Uterus (tissue), 2 donors: ENCODE data around the gene RIMS4.

Source experiments
- CTCF ChIP-seq, 4 experiments: fragments of 200-600 bp in 2 of 4; fragments of 450-650 bp in 2 of 4; sonication (generic) in 2 of 4; IDR thresholded peaks; one replicate each; pipeline ENCODE4 v1.5.1; 2016 to 2019; ENCODE audit warnings: antibody characterized with exemption in 4 of 4, mild to moderate bottlenecking in 2 of 4, moderate library complexity in 1 of 4
- POLR2A ChIP-seq, 2 donors: fragments of 450-650 bp; IDR thresholded peaks; one replicate each; pipeline ENCODE4 v1.6.1; 2016; ENCODE audit warnings: antibody characterized with exemption in 2 of 2, mild to moderate bottlenecking in 1 of 2, moderate library complexity in 1 of 2

- TF ChIP-seq POLR2A (IDR thresholded peaks at IDR 0.05) (no peak), CTCF (IDR thresholded peaks at IDR 0.05) (no peak)
Observed at GRCh38 chr20:44759595-44759994, 50.8 kb downstream of the RIMS4 start.
